Measurements from ENCODE around the gene GPHA2.
A peak's percentile ranks its signal among the peaks of the same experiment; 100 is the strongest.
"Not testable (repeated sequence)": the region's sequence is repeated elsewhere in the genome, so short reads cannot be mapped to it uniquely, and the experiment has no call there.

Gene GPHA2, protein sequence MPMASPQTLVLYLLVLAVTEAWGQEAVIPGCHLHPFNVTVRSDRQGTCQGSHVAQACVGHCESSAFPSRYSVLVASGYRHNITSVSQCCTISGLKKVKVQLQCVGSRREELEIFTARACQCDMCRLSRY

DNA sequence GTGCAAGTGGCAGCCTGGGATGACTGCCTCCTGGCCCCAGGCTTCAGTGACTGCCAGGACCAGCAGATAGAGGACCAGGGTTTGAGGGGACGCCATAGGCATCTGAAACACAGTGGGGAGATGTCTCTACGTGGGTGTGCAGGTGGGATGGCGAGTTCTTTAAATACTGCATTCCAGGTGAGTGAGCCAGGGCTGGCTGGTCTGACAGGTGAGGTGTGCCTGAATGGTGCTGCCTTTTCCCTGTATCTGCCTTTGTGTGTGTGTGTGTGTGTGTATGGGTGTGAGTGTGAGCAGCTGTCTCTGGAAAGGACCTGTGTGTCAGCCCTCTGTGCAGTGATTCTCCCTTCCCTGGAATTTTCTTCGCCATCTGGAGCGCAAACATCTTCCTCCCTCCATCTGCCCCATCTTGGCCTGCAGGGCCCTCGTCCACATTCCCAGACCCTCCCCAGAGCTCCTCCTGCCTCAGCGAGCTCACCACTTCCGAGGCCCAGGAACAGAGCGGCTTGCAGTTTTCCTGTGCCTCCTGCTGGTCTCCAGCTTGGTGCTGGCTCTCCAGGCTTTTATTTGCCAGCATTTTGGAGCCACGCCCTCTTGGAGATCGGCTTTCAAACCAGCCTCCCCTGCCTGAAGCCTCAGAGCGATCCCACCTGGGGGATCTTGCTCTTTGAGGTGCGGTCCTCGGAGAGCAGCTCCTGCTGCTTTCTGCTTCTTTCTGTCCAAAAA lies at the start of gene GPHA2:
TSS of gene GPHA2 (minus strand) at position 535 of the 723 bp plus-strand sequence. CDS start at position 102, 433 bp downstream.
- no peak for DNase-seq

DNA sequence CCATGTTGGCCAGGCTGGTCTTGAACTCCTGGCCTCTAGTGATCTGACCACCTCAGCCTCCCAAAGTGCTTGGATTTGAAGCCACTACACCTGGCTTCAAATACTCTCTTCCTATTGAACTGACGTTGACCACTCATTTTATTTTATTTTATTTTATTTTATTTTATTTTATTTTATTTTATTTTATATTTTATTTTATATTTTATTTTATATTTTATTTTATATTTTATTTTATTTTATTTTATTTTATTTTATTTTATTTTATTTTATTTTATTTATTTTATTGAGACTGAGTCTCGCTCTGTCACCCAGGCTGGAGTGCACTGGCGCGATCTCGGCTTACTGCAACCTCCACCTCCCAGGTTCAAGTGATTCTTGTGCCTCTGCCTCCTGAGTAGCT lies 47.6 kb upstream of the GPHA2 start:
- DNase-seq, result not testable (repeated sequence)

DNA sequence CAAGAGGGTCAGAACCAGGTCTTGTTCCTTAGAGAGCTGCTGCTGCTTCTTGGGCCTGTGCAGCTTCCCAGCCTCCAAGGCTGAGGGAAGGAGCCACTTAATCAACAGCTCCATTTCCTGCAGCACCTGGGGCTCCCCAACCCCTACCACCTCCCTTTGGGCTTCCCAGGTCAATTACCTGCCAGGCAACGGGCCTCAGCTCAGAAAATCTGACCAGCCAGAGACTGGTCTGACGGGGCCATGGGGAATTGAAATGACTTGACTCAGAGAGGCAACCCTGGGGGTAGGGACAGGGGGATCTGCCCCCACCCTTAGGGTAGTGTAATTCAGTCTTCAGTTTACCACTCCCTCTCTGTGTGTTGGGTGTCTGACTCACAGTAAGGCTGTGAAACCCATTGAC lies 41.0 kb upstream of the GPHA2 start:
- DNase-seq, result no peak

DNA sequence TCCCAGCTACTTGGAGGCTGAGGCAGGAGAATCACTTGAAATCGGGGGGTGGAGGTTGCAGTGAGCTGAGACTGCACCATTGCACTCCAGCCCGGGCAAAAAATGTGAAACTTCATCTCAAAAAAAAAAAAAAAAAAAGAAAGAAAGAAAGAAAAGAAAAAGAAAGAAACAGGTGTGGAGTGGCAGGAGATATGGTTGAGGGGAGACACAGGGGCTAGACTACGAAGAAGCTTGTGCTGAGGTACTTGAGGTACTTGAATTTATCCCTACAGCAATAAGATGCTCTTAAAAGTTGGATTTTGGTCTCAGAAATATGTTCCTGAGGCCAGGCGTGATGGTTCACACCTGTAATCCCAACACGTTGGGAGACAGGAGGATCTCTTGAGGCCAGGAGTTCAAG lies 38.4 kb upstream of the GPHA2 start:
- no peak for DNase-seq

DNA sequence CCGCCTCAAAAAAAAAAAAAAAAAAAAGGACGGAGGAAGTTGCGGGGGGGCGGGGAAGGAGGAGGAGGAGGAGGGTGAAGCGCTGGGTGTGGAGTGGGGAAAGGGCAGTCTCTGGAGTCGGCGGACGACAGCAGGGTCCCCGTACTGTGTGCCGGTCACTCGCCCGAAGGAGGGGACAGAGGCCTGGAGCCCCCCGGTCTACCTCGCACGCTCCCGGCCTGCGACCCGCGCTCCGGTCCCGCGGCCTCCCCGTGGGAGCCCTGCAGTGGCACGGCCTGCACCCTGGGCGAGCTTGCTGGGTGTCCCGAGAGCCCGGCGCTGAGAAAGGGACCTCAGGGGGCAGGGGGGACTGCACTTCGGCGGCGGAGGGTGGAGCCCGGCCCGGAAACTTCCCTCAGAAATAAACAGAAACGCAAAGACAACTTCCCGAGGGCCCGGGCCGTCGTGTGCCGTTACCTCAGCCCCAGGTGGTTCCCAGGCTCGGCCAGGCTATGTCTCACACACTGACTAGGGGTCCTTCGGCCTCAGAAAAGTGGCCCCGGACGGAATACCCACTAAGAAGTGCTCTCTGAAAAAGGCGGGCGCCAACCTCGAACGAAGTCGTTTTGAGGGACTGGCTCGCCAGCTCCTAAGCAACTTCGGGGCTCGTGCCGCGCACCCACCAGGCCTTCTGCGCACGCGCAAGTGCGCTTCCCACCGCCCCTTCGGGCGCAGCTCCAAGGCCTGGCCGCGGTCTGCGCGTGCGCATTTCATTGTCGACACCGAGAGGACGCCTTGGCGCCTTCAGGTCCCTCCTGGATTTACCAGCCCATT lies 35.9 kb upstream of the GPHA2 start, which contains the start of gene MAJIN:
TSS of gene MAJIN (minus strand) at position 688 of the 813 bp plus-strand sequence. CDS start 12,703 bp downstream, outside the sequence.
- DNase-seq, result peak; percentile 94

DNA sequence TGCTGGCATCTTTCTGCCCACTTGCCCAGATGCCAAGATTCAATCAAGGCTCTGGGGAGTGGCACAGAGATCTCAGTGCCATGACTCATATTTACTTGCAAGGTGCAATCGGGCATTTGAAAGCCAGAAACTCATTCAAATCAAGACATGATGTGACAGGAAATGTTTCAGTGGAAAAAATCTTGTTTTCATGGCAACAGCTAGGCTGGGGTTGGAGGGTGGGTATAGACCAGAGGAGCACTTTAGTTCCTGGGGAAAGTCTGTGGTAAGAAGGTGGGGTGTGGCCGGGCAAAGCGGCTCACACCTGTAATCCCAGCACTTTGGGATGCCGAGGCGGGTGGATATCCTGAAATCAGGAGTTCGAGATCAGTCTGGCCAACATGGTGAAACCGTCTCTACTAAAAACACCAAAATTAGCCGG lies 35.0 kb upstream of the GPHA2 start:
- DNase-seq, result peak; percentile 25

DNA sequence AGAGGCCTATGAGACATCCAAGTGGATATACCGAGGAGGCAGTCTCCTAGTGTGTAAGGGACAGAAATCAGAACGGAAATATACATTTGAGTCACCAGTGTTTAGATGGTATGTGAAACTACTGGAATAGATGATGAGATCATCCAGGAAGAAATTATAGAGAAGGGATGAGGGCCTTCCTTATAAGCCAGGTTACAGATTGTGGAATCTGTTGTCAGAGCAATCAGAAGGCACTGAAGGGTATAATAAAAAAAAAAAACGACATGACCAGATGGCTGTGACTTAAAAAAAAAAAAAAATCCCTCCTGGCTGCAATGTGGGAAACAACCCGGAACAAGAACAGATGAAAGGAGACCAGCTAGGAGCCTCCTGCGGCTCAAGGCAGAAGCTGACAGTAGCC lies 33.5 kb upstream of the GPHA2 start:
- no peak for DNase-seq

DNA sequence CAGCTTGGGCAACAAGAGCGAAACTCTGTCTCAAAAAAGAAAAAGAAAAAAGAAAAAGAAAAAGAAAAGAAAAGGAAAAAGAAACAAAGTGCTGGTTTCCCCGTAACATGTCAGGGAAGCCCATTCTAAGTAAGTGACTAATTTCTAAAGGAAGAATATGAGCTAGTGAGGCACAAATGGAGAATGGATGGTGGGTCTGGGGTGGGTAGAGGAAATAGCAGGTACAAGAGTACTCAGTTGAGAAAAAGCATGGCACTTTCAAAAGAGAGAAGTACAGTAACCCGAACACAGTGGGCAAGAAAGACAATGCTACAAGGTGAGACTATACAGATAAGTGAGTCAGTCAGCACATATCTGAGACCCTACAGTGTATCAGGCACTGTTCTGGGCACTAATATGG lies 31.7 kb upstream of the GPHA2 start:
- no peak for DNase-seq

DNA sequence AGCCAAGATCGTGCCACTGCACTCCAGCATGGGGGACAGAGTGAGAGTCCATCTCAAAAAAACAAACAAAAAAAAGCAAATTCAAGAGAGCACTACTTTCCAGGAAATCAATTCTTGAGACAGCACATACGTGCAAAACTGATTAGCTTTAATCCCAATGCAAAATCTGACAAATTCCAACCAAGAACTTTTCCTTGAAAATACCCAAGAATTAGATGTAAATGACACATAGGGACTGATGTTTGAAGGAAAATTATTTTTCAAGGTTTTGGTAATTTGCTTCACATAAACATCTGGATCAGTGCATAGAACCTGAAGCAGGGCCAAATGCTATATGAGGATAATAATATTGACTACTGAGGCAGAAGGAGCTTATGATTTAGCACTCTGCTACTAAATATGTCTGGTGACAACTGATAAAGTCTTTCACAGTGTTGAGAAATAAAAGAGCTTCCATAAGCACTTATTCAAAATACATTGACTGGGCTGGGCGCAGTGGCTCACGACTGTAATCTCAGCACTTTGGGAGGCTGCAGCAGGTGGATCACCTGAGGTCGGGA lies 27.5 kb upstream of the GPHA2 start:
- DNase-seq, result no peak

DNA sequence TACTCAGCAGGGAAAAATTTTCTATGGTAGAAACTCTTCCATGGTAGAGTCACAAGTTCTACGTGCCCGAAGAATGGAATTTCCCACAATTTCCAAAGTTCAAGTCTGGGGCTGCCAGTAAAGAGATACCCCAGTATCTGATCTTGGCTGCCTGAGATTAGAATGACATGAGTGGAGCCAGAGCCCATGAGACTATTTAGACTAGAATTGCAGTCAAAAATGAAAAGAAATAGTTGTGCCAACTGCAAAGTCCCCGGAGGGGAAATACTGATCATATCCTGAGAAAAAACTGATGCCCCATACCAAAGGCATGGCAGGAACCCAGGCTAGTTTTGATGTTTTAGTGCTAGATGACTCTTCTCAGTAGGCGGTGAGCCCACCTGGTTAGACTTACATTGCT lies 25.0 kb upstream of the GPHA2 start:
- DNase-seq, result no peak

DNA sequence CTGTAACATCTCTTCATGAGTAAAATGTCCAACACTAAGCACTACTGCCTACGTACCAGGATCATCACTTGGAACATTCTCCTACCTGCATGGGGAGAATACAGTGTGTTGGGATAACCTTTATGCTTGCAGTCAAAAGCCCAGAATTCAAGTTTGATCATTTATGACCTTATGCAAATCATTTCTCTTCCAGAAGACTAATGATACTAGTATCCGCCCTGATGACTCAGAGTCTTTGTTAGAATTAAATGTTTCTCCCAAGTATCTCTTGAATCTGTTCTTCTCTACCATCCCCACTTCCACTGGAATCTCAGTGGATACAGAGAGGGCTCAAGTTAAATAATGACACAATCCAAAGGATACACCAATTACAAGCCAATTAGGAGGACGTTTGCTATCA lies 23.8 kb upstream of the GPHA2 start:
- DNase-seq, result no peak

DNA sequence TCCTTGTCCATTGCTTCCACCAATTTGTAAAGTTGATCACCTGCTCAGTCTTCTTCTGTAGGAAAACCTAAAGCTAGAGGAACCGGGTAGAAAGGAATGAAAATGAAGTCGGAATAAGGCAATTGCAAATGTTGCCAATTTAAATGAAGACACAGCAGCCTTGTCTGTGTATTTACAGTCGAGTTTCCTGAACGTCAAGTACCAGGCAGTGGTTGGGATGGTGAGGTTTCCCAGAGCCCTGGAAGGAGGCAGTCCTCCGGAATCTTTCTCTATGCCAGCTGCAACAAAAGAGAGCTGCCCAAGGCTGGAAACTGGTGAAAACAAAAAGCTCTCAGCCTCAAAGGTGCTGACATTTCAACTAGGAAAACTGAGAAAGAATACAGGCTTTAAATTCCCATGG lies 18.5 kb upstream of the GPHA2 start:
- no peak for DNase-seq

DNA sequence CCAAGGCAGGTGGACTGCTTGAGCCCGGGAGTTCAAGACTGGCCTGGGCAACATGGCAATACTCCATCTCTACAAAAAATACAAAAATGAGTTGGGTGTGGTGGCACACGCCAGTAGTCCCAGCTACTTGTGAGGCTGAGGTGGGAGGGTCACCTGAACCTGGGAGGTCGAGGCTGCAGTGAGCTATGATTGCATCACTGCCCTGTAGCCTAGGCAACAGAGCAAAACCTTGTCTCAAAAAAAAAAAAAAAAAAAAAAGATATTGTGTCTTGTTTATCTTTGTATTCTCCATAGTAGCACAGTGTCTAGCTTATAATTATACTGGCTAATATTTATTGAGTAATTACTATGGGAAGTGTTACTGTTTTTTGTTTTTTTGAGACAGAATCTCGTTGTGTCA lies 15.8 kb upstream of the GPHA2 start:
- no peak for DNase-seq

DNA sequence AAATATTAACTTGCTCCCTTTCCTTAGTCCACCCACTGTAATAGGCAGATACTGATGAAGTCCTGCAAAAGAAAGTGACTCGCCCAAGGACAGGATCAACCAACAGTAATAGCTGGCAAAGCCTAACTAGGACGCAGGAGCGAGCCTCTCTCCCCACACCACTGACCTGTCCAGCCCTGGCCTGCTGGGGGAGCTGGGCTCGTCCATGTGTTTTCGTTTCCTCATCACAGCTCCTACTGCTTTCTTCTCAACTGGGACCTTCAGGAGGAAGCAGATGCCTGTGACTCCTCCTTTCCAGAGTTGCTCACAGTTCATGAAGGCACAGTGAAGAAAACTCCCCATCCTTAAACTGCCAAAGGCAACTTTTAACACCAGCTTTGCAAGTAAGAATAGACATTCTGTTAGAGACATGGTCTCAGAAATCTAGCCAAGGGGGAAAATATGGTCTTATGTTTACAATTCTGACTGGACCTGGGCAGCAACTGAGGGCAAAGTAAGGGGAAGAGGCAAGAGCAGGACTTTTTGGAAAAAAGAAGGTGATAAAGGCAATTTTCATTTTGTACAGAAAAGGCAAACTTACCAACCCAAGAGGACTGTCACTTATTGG lies 11.6 kb upstream of the GPHA2 start:
- DNase-seq, result no peak

DNA sequence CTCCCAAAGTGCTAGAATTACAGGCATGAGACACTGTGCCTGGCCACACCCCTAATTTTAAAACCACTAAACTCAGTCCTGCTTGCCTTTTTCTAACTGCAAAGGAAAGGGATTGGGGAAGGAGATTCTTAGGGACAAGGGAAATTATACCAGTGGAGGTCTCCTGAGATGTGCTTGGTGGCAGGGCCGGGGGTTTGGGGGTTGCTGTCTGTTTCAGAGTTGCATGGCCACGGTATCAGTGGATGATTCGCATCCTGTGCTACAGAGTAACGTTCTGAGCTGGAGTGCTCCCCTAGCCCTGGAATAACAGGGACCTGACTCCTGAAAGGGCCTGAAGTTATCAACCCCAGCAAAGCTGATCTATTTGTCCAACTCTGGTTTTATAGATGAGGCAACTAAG lies 846 bp upstream of the GPHA2 start:
- no peak for DNase-seq

DNA sequence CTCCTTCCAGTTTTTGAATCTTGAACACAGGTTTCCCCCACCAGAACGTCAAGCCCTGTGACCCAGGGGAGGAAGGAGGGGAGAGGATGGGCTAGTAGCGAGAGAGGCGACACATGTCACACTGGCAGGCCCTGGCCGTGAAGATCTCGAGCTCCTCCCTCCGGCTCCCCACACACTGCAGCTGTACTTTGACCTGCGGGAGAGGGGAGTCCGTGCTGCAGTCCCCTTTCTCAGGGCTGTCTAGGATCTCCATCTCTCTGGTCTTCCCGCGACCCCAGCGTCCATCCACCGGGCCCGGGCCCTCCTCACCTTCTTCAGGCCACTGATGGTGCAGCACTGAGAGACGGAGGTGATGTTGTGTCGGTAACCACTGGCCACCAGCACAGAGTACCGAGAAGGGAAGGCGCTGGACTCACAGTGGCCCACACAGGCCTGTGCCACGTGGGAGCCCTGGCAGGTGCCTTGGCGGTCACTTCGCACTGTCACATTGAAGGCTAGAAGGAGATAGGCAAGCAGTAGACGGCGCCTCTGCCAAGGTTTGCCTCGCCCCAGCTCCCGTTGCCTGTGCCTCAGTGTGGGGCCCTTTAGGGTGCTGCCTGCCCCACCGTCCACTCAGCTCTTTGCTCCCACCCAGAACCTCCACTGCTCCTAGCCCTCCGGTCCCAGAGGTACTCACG lies 873 bp downstream of the GPHA2 start:
- DNase-seq, result no peak

DNA sequence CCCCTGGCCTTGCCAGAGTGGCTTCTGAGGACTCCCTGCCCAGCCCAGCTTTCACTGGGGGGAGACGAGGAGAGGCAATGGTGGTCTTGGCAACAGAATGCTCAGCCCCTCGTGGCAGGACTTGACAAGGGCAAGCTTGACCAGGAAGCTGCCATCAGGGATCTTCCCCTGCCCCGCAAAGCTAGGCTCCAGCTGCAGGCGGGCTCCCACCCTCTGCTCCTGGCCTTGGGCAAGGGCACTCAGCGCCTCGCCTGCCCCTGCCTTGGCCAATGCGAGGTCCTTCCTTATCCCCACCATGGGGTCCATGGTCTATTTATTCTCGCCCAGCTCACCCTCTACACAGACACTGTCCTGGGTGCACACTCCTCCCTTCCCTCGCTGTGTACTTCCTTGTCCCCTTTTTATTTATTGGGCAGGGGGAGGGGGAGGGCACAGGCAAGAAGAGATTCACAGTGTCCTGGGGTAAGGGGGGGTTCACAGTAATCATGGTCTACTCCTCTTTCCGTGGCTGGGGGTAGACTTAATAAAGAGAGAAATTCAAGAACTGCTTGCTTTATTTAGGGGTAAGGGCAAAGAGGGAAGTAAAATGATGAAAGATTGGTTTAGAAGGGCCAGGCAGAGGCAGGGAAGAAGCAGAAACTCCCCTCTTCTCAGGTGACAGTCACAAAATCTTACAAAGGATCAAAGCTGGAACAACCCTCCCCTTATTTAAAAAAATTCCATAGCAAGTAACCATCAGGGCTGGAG lies 1.6 kb downstream of the GPHA2 start:
- no peak for DNase-seq

DNA sequence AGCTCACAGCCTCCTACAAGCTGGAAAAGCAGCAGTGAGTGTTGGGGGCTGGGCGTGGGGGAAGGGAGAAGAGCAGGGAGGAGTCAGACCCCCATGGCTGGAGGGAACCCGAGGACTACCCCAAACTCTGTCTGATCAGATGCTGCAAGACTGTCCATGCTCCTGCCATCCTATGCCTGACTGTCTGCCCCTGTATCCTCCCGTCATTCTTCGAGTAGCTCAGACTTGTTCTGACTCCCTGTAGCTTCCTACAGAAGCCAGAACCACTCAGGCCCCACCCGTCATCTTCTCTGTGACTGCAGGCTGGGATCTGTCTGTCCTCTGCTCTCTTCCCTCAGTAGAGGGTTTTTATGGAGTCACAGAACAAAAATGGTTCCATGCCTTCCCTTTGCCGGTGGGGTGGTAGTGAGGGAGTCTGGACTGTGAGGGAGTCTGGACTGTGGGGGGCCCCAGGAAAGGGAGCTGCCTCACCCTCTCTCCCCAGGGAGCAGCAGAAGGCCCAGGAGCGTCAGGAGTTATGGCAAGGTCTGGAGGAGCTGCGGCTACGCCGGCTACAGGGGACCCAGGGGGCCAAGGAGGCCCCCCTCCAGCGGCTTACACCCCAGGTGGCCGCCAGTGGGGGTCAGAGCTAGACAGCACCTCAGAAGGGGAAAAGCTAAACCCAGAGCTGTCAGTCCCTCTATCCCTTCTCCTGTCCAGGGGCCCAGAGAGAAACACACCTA lies 2.3 kb downstream of the GPHA2 start:
- no peak for DNase-seq

DNA sequence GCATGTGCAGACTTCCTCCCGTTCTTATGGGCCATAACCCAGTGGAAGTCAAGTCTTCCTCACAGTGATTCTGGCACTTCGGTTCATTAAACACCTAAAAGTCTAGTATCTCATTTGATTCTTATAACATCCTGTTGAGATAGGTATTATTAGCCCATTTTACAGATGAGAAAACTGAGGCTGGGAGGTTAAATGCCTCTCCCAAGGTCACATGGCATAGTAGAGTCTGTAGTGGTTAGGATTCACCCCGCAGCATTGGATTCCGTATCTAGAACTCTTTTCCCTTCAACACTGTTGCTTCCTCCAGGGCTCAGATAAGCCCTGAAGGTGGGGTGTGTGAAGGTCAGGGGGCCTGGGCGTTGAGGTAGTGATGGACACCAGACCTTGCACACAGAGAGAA lies 3.4 kb downstream of the GPHA2 start:
- DNase-seq, result no peak

DNA sequence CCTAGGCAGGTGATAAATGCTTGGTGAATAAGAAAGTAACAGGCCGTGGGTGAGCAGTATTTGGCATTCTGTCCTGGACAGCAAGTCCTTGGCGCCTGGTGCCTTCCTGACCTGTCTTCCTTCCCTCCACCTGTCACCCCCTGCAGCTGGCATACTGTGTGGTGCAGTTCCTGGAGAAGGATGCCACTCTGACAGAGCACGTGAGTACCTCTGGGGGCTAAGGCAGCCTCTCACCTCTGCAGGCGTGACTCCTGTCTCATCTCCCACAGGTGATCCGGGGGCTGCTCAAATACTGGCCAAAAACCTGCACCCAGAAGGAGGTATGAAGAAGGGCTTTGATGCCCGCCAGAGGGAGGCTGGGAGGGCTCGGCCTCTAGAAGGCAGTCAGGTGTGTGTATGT lies 4.4 kb downstream of the GPHA2 start:
- DNase-seq, result no peak

DNA sequence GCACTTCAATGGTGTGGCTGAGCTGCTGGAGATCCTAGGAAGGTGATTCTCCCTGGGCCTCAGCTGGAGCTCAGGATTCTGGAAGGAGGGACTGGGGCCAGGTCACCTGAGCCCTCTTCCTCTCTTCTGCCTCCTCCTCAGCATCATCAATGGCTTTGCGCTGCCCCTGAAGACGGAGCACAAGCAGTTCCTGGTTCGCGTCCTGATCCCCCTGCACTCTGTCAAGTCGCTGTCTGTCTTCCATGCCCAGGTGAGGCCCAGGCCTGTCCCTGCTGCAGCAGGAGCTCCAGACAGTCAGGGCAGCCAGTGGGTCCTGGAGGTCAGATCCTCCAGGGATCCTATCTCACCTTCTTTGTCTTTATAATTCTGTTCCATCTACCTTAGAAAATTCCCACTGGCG lies 5.4 kb downstream of the GPHA2 start:
- DNase-seq, result no peak

Measured in CD4-positive, alpha-beta T cell treated with Interleukin-17A for 4 hours (primary cell).